ENCODE data around the gene MTERF4. TPM values are rescaled to one million over a fixed set of nuclear protein-coding genes. Genes with fewer than 3 reads are reported as not detected.

MTERF4 gene
- total RNA-seq, 1 donor from 2014 or later: 15.4 TPM

DNA sequence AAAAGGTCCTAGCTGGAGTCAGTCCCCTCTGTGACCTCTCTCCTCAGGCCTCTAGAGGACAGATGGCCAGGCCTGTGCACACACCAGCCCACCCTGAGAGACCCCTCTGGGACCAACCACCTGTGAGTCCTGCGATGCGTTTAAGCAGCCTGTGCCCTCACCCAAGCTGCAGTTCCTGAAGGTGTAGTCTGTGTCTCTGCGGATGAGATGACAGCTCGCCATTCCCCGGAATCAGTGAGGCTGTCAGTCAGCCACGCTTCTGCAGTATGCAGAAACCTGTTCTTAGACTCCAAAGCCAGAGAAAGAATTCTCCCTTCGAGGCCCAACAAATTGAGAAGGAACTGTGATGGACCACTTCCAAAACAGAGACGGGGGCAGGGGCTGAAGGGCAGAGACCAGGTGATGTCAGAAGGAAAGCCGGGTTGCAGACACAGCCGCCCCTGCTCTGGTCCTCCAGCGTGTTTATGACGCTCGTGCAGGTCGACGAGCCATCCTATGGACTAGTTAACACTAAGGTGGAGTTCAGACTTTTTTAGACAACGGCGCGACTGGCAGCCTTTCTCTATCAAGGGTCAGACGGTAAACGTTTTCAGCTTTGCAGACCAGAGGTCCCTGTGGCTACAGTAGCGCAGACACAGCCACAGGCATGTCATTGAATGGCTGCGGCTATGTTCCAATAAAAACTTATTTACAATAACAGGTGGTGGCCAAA, 10.2 kb downstream of the MTERF4 start:
- ATAC-seq: no peak
- DNase-seq (ENCODE audit: low spot score): no peak

DNA sequence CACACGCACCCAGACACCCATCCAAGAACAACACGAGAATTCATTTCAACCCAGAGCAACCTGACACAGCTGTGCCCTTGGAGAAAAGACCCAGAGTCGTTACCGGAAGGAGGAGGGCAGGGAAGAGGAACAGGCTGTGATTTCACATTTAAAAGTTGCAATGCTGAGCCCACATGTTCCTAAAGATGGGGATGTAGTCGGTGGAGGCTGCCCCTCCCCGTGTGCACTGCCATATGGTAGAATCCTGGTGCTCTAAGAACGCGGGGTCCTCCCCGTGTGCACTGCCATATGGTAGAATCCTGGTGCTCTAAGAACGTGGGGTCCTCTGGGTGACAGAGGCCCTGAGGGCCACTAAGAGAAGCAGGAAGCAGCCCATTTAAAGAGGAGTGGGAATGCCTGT, 10.9 kb downstream of the MTERF4 start:
- ATAC-seq (no peak), DNase-seq (ENCODE audit: low spot score) (no peak)

DNA sequence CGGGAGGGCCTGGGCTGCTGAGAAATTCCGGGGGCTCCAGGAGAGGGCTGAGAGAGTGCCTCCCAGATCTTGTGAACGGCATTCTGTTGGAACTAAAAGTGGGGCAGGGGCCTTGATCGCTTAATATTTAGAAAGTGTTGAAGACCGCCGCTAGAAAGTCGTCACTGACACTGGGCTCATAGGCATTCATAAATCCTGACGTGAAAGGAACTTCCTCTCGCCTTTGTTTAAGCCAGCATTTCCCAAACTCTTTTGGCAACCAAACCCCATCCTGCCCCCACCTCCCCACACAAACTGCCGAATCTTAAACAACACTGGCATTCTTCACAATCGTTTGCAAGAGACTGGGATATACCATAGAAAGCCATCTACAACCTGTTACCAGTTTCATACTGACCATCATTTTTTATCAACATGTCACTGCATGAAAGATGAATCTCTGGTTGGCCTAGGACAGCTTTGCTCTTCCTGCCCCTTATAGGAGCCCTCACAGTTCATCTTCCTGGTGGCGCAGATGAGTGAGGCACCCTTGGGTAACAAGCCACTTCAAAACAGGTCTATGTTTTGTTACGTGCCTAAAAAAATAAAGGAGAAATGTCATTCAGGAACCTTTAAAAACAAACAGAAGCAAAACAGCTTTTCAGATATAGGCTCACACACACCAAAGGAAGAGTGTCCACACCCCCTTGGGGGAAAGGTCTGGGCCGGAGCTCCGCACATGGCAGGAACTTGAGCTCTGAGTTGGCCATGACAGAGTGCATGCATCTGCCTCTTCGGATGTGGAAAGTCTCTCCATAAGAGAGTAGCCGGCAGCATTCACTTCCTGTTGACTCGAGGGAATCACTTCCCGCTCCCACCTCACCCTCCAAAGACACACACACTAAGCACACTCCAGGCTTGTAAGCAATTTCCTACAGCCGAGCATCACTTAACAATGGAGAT, 13.0 kb downstream of the MTERF4 start:
- DNase-seq (ENCODE audit: low spot score) (peak; percentile 43), ATAC-seq (no peak)

DNA sequence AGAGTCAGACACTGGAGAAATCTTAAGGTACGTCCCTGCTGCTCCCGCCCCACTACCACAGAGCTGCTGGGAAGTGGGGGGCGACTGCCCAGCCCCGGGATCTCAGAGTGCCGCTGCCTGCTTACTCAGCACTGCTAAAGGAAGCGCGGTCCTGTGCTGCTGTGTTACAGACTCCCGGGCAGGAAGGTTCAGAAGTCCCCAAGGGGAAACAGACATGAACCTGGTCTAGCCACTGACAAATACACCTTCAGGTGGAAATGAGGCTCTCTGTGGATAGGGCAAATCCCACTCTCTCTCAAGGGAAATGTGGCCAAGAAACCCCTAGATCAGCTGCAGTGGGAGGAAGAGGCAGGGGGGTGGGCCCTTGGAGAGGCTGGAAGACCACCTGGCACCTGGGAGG, 13.7 kb downstream of the MTERF4 start:
- ATAC-seq: no peak

DNA sequence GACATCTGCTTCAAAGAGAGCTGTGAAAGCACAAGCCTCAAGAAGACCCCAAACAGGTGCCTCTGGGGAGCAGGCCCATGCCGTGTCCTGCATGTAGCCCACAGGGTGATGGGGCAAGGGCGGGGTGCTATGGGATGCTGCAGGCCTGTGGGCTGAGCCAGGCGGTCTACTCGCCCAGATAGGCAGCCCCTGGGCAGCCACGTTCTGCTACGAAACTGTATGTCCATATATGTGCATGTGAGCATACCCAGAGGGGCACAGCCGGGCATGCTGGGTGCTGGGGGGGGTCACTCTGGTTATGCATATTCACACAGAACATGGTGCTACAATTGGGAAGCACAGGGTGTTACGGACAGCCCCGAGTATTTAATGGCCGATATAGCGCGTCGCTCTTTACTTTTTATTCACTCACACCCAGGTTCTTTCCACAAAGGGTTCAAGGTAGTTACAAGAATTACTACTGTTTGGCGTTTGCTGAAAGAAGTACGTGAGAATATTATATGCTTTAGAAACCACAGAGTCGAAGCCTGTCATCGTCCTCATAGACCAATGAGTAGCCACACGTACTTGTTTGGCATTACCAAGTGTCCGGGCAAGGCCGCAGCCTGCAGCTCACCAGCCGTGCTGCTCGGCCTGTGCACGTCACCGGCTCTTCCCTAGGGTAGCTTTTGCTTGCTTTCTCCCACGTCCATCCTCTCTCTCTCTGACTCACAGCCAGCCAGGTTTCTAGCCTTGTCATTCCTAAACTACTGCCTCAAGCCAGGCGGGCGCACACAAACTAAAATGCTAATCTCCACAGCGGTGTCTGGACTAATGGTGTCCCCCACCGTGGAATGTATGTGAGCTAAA, 14.4 kb downstream of the MTERF4 start:
- DNase-seq (ENCODE audit: low spot score) (peak; percentile 35), ATAC-seq (no peak)

More for the DNA sequence above, 13.7 kb downstream of the MTERF4 start:
- peak; percentile 40 for DNase-seq (ENCODE audit: low spot score)

DNA sequence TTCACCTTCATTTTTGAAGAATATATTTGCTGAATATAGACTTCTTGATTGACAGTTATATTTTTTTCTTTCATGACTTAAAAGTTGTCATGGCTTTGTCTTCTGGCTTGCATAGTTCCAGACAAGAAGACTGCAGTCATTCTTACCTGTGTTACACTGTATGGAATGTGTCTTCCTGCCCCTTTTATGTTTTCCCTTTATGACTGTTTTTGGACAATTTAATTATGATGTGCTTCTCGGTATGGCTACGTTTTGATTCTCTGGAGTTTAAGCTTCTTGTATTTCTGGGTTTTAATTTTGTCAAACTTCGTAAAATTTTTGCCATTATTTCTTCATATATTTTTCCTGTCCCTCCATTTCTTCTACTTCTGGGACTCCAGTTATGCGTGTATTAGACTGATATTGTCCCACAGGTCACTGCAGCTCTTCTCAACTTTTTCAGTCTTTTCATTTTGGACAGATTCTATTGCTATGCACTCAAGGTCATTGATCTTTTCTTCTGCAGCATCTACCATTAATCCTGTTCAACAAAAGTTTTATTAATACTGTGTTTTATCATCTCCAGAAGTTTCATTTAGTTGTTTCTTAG, 17.1 kb downstream of the MTERF4 start:
- no peak for DNase-seq (ENCODE audit: low spot score)
- ATAC-seq: no peak

DNA sequence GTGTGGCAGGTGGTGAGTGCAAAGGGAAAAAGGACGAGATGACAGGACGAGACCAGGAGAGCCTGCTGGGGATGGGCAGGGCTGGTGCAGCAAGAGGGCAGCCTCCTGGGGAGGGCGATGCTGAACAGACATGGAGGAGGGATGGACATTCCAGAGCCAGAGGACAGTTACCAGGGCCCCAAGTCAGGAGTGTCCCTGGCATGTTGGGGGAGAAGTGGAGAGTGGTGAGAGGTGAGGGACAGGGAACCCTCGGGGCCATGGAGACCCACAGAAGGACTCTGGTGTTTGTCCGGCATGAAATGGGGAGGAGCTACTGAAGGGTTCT, 19.0 kb downstream of the MTERF4 start:
- DNase-seq (ENCODE audit: low spot score) (no peak), ATAC-seq (peak; percentile 3)

DNA sequence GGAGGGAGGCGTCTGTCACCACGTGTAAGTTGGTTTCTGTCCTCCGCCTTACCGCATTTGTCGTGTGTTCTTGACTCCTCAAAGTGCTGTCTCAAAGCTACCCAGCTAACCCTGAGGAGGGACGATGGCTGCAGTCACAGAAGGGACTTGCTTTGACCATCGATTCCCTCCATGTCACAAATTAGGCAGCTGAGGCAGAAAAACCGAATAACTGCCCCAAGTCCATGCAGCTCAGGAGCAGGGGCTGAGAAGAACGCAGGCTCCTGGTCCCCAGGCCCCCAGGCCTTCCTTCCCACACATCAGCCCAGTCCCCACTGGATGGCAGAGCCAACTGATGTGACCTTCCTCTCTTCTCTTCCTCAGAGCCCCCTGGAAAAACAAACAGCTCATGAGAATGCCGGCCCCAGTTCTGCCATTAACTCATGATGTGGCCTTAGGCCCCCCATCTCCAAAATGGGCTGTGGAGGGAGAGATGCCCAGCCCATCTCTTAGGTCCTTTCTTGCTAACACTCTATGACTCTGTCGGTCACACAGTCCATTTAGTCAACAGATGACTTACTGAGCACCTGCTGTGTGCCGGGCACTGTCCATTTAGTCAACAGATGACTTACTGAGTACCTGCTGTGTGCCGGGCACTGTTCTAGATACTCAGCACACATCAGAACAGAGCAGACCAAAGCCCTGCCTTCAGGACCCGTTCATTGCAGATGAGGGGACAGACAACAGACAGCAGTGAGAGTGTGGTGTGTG, 19.6 kb downstream of the MTERF4 start:
- DNase-seq (ENCODE audit: low spot score) (no peak), ATAC-seq (no peak)

DNA sequence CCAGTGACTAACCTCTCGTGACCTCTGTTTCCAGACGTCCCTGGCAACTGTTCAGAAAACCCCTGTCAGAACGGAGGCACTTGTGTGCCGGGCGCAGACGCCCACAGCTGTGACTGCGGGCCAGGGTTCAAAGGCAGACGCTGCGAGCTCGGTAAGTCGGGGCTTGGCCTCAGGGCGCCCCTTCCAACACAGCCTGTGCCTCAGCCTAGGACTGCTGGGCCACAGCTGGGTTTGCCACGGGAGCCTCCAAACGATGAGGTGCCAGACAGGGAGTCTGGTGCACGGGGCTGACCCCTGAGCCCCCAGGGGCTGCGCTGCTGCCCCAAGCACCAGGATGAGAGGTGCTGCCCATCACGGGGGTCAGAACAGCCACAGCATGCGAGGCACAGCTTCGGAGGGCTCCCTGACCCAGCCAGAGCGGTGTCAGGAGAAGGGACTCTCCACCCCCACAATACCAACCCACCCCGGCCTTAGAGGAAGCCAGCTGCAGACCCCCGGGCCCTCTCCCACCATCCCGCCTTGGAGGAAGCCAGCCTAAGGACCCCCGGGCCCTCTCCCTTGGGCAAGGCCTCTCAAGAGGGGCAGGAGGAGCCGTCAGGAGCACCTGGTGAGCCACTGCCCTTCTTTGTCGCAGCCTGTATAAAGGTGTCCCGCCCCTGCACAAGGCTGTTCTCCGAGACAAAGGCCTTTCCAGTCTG, 20.3 kb downstream of the MTERF4 start:
- ATAC-seq (peak; percentile 5), DNase-seq (ENCODE audit: low spot score) (no peak)

DNA sequence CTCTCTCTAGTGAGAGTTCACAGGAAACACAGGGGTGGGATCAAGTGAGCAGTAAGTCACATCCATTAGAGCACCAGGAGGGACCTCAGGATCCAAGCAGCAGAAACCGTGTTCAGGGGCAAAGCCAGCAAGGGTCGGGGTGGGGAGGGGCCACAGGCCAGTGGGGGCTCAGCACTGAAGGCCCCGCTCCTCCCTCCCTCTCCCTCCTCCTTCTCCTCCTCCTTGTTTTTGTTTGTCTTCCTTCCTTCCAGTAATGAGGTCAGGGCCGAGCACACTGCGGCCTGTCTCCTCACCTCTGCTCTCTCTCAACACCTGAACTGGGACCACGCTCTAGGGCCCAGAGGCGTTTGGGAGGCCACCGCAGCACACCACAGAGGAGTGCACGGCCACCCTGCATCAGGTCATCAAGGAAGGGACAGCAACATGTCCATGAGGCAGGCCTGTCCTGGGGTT, 20.9 kb downstream of the MTERF4 start:
- DNase-seq (ENCODE audit: low spot score): no peak
- peak; percentile 9 for ATAC-seq

DNA sequence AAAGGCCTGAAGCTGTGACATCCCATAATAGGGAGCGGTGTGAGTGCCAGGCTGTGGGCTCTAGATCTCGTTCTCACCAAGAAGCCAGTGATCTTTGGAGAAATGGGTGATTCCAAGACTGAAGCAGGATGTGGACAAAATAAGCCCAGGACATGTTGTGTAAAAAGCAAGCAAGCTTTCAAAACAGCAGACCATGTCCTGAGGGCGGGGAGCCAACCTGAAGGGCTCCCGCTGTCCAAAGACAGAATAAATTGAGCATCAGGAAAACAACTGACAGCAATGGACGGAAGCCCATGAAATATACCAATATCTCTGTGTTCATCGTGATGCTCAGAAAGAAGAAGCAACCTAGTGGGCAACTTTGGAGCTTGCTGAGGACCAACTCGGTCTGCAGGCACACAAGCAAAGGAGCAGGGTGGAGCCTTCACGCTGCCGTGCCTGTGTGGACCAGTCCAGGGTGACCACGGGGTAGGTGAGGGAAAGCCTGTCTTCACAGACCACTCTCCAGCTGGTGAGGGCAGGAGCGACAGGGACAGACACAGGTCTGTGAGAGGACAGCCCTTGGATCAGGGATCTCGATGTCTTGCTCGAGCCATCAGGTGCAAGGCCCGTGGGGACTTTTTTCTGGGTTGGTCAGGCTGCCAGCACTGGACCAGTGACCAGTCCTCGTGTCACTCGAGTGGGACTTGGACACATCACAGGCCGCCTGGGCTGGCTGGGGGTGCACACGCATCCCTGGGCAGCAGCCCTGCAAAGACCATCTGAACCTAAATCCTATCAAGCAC, 21.5 kb downstream of the MTERF4 start:
- ATAC-seq: peak; percentile 66
- no peak for DNase-seq (ENCODE audit: low spot score)

DNA sequence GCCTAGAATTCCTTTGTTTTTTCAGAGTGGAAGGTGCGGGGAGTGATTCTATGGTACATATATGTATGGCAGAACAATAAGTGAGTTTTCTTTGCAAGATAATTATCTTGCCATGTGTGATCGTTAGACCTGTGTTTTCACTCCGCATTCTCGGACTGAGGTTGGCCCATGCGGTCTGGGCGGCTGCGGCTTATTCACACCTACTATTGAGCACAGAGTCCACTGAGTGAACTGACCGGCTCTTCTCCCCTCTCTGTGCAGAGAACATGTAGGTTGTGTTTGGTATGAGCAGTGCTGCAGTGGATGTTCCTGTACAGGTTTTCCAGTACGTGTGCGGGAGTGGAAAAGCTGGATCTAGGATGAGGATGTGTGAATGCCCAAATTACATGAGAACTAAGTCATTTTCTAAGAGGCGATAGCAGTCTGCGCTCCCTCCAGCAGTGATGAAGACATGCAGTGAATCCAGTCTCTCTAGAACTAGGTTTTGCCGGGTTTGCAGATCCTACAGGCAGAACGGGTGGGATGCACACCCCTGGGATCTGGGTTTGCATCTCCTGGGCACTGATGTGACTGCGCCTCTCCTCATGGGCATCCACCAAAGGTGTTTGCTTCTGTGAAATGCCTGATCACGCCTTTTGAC, 27.1 kb downstream of the MTERF4 start:
- DNase-seq (ENCODE audit: low spot score): no peak

DNA sequence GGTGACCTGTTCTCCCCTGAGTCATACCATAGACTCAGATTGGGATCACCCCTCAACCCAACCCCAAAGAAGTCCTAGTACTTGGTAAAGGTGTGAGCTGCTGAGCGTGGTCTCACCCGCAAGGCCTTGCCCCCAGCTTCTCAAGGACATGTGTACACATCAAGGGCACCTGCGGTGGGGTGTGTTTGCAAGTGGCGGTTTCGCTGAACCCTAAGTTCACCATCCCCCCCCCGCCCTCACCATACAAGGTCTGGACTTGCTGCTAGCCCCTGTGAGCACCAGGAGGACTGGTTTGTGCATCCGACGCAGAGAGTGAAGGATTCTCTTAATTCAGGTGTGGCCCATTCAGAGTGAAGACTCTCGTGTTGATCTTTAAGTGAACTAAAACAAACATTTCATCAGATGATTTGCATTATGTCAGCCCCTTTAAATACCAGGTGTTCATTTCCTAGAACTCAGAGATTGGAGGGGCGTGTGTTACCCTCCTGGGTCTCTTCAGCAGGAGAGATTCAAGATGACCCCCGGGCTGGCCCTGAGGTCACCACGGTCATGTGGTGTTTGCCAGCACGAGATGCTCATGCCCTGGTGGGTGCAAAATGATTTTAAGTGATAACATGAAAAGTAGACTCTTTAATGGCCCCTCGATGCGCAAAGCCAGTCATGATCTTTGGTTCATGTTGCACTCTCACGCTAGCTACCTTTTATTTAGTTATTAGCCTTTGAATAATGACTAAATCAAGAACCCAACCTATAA, 27.8 kb downstream of the MTERF4 start:
- ATAC-seq: no peak
- DNase-seq (ENCODE audit: low spot score): no peak

More for the DNA sequence above, 27.1 kb downstream of the MTERF4 start:
- ATAC-seq: no peak

DNA sequence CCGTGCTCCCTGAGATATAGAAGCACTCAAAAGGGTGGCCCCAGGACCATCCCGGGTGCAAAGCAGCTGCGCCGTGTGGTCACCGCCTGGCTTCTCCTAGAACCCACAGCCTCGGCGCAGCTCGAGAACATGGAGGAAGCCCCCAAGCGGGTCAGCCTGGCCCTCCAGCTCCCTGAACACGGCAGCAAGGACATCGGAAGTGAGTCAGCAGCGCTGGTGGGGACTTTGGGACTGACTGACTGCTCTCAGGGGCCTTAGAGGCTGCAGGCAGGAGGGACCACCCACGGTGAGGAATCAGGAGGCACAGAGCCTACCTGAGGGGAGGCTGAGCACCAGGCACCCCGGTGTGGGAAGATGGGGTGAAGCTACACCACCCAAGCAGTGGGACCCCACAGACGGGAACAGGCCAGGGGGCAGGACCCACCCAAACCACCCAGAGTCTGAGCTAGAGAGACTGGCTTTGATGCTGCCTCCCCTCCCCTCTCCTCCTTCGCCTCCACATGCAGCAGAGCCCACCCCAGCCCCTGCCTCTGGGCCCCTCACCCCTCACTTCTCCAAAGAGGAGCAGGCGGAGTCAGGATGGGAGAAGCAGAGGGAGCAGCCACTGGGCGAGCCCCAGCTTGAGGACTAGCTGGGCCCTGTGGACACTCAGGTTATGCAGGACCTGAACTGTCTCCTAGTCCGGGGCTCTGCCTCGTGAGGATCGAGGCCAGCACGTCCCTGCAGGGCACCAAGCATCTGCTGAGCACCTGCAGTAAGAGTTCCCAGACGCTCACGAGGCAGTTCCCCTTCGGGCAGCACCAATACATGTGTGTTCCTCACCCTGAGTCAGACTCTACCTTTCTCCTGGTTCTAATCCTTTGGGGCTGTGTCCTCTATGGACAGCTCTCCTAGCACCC, 28.7 kb downstream of the MTERF4 start:
- ATAC-seq (no peak), DNase-seq (ENCODE audit: low spot score) (no peak)

DNA sequence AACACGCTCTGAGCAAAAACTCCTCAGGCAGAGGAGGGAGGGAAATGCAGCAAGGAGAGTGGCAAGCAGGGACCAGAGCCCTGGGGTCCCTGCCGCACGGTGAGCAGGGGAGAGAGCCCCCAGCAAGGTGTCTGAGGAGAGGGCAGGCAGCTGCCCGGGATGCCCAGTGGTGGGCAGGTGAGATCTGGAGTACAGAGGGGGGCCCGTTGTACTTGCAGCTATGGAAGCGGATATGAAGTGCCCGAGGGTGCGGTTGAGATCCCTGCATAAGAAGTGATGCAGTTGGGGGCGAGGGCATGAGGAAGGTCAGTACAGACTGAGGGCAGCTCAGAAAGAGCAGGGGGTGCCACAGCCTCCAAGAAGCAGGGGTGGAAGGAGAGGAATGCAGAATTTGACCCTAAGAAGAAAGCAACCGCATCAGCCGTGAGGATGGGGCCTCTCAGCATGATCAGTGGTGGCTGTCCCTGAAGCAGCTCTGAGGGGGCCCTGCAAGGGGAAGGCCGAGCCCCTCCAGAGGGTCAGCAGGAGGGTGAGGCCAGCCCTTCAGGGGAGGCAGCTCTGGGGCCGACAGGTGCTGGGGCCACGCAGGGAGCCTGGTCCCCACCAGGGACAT, 29.4 kb downstream of the MTERF4 start:
- no peak for ATAC-seq
- no peak for DNase-seq (ENCODE audit: low spot score)

DNA sequence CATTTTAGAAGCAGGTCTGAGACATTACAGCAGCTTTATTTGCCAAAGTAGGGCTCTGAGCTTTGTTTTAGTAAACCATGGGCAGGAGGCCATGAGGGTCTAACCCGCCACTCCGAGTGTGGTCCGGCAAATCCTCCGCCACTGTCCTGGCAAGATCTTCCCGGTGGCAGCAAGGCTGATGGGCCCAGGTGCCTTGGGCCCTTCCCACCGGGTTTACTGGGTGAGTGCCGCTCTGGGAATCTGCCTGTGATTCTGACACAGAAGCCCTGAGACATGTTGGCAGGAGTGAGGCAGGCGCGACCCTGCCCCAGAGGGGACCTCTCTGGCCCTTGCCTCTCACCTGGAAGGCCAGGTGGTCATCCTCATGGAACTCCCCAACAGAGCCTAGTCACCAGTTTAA, 29.9 kb downstream of the MTERF4 start:
- ATAC-seq: no peak
- no peak for DNase-seq (ENCODE audit: low spot score)

Measured in left lobe of liver (tissue), 2 donors.